SK-N-SH (cell line): ENCODE data around the gene FAM120A. TPM values are rescaled to one million over a fixed set of nuclear protein-coding genes. Genes with fewer than 3 reads are reported as not detected.

Experiments used
- CTCF ChIA-PET: fragments of 300-600, 350-600 bp; formaldehyde crosslinking; extraction: SDS; loops from one replicate; lab custom pipeline; 2021; lab: Yijun Ruan, JAX
- POLR2A ChIA-PET: fragments of 350-600 bp; sonication (Branson Sonifier 250); formaldehyde crosslinking; extraction: SDS; loops from one replicate; lab custom pipeline; 2020; ENCODE audit warnings: antibody characterized with exemption, inconsistent platforms; lab: Yijun Ruan, JAX
- DNase-seq: peaks from one replicate; pipeline ENCODE4 v3.0.0; 2012
- H2AFZ ChIP-seq: fragments of 200-600 bp; sonication (generic); 2 replicates; pipeline ENCODE4 v1.8.1; 2016; ENCODE audit warnings: antibody characterized with exemption, mild to moderate bottlenecking, low read depth
- H3F3A ChIP-seq: fragments of 200-600 bp; sonication (generic); replicated peaks from 2 replicates; pipeline ENCODE3; 2016; ENCODE audit warnings: antibody characterized with exemption, mild to moderate bottlenecking; ENCODE audit not compliant: insufficient read depth
- H3K27ac ChIP-seq, 2 experiments: fragments of 200-500 bp in 1 of 2; fragments of 200-600 bp in 1 of 2; sonication (Bioruptor generic) in 1 of 2; sonication (generic), shearing (Covaris generic) in 1 of 2; 2 replicates each; pipeline versions ENCODE4 v1.5.1 to v1.6.1; 2014 to 2016; ENCODE audit warnings: low read depth in 2 of 2, inconsistent platforms in 1 of 2, low read length in 1 of 2, mild to moderate bottlenecking in 1 of 2, mixed read lengths in 1 of 2
- H3K27me3 ChIP-seq: fragments of 200-600 bp; sonication (generic), shearing (Covaris generic); 2 replicates; pipeline ENCODE4 v1.6.1; 2016; ENCODE audit warnings: mixed run types; ENCODE audit not compliant: insufficient read depth
- H3K36me3 ChIP-seq, 2 experiments: fragments of 200-500 bp in 1 of 2; fragments of 200-600 bp in 1 of 2; sonication (Bioruptor generic) in 1 of 2; sonication (generic) in 1 of 2; replicated peaks in 1 of 2; 2 replicates each; pipeline versions ENCODE3 to v1.5.1; 2014 to 2016; ENCODE audit warnings: low read length in 1 of 2, mild to moderate bottlenecking in 1 of 2; ENCODE audit not compliant: insufficient read depth in 2 of 2, control insufficient read depth in 1 of 2
- H3K4me1 ChIP-seq, 2 experiments: fragments of 200-500 bp in 1 of 2; fragments of 200-600 bp in 1 of 2; sonication (Bioruptor generic) in 1 of 2; sonication (generic), shearing (Covaris generic) in 1 of 2; 2 replicates each; pipeline versions ENCODE4 v1.5.1 to v1.6.1; 2014 to 2016; ENCODE audit warnings: low read depth in 1 of 2, low read length in 1 of 2, mixed run types in 1 of 2; ENCODE audit not compliant: insufficient read depth in 2 of 2, control insufficient read depth in 1 of 2
- H3K4me2 ChIP-seq: fragments of 200-600 bp; sonication (generic), shearing (Covaris generic); 2 replicates; pipeline ENCODE4 v1.6.1; 2017; ENCODE audit warnings: mixed run types
- H3K4me3 ChIP-seq, 2 experiments: fragments of 200-500 bp in 1 of 2; fragments of 200-600 bp in 1 of 2; sonication (Bioruptor generic) in 1 of 2; sonication (generic), shearing (Covaris generic) in 1 of 2; 2 replicates each; pipeline versions ENCODE4 v1.5.1 to v1.8.1; 2014 to 2016; ENCODE audit warnings: low read depth in 2 of 2, inconsistent platforms in 1 of 2, low read length in 1 of 2, mild to moderate bottlenecking in 1 of 2, mixed read lengths in 1 of 2, moderate library complexity in 1 of 2
- H3K79me2 ChIP-seq: fragments of 200-600 bp; sonication (generic); 2 replicates; pipeline ENCODE4 v1.8.1; 2017; ENCODE audit warnings: mild to moderate bottlenecking; ENCODE audit not compliant: insufficient read depth
- H3K9ac ChIP-seq: fragments of 200-600 bp; sonication (generic); 2 replicates; pipeline ENCODE4 v1.6.1; 2017; ENCODE audit warnings: mixed run types
- H3K9me2 ChIP-seq: fragments of 200-600 bp; sonication (generic); 2 replicates; pipeline ENCODE4 v1.6.1; 2017; ENCODE audit warnings: mixed run types
- H3K9me3 ChIP-seq: fragments of 200-600 bp; sonication (generic); 2 replicates; pipeline ENCODE4 v1.6.1; 2017; ENCODE audit warnings: mixed run types, mild to moderate bottlenecking, moderate library complexity
- H4K20me1 ChIP-seq: fragments of 200-600 bp; sonication (generic); 2 replicates; pipeline ENCODE4 v1.6.1; 2017; ENCODE audit warnings: mild to moderate bottlenecking, mixed run types; ENCODE audit not compliant: insufficient read depth
- EP300 ChIP-seq, 2 experiments: IDR thresholded peaks; 2 replicates each; pipeline versions ENCODE4 v1.4.0 to v1.6.1; 2012; ENCODE audit warnings: borderline replicate concordance in 1 of 2, low read depth in 1 of 2, low read length in 1 of 2
- FOSL2 ChIP-seq: IDR thresholded peaks from 2 replicates; pipeline ENCODE4 v1.4.0; 2012; ENCODE audit warnings: low read depth, mild to moderate bottlenecking, moderate library complexity, borderline replicate concordance
- GATA2 ChIP-seq: sonication (generic); formaldehyde crosslinking; IDR thresholded peaks from 2 replicates; pipeline ENCODE4 v1.5.0; 2020; ENCODE audit warnings: mild to moderate bottlenecking, missing genetic modification reagents
- IRF3 ChIP-seq: fragments of 150-350 bp; IDR thresholded peaks from 2 replicates; pipeline ENCODE4 v1.6.1; 2016; ENCODE audit warnings: mild to moderate bottlenecking, low read depth, low read length
- NFIC ChIP-seq: IDR thresholded peaks from 2 replicates; pipeline ENCODE4 v1.4.0; 2012; ENCODE audit warnings: borderline replicate concordance
- NRF1 ChIP-seq: IDR thresholded peaks from 2 replicates; pipeline ENCODE4 v1.6.1; 2012; ENCODE audit warnings: low read depth, mild to moderate bottlenecking, low read length
- POLR2AphosphoS5 ChIP-seq: IDR thresholded peaks from 2 replicates; pipeline ENCODE4 v1.6.1; 2012; ENCODE audit warnings: low read depth, low read length
- RAD21 ChIP-seq: IDR thresholded peaks from 2 replicates; pipeline ENCODE4 v1.6.1; 2012; ENCODE audit warnings: mild to moderate bottlenecking, low read length
- RCOR1 ChIP-seq: fragments of 150-350 bp; IDR thresholded peaks from 2 replicates; pipeline ENCODE4 v1.6.1; 2017; ENCODE audit warnings: antibody characterized with exemption, low read length
- REST ChIP-seq: IDR thresholded peaks from 2 replicates; pipeline ENCODE4 v1.6.1; 2012; ENCODE audit warnings: mild to moderate bottlenecking, low read depth, low read length, moderate library complexity
- RFX5 ChIP-seq: IDR thresholded peaks from 2 replicates; pipeline ENCODE4 v1.6.1; 2012; ENCODE audit warnings: mild to moderate bottlenecking, improper control_type of control experiment, low read length
- RXRA ChIP-seq: IDR thresholded peaks from 2 replicates; pipeline ENCODE4 v1.4.0; 2012; ENCODE audit warnings: low read depth, mild to moderate bottlenecking, borderline replicate concordance
- SIN3A ChIP-seq: IDR thresholded peaks from 2 replicates; pipeline ENCODE4 v1.6.1; 2012; ENCODE audit warnings: low read depth, mild to moderate bottlenecking, low read length, moderate library complexity, borderline replicate concordance
- SMC3 ChIP-seq: IDR thresholded peaks from 2 replicates; pipeline ENCODE4 v1.6.1; 2012; ENCODE audit warnings: low read depth, low read length, improper control_type of control experiment
- TCF12 ChIP-seq: IDR thresholded peaks from 2 replicates; pipeline ENCODE4 v1.4.0; 2012
- TEAD4 ChIP-seq: IDR thresholded peaks from 2 replicates; pipeline ENCODE4 v1.4.0; 2012; ENCODE audit warnings: mild to moderate bottlenecking, borderline replicate concordance; ENCODE audit not compliant: insufficient read depth
- USF2 ChIP-seq: fragments of 150-350 bp; IDR thresholded peaks from 2 replicates; pipeline ENCODE4 v1.6.1; 2017; ENCODE audit warnings: antibody characterized with exemption, low read length, low read depth, borderline replicate concordance
- ZBTB33 ChIP-seq: IDR thresholded peaks from 2 replicates; pipeline ENCODE4 v1.4.0; 2012; ENCODE audit warnings: low read depth, borderline replicate concordance
- WGBS: methylation state at CpG from one replicate; pipeline ENCODE4 v1.1.6; 2017; ENCODE audit warnings: low lambda C conversion rate; 5-methylcytosine and 5-hydroxymethylcytosine counted together
- polyA plus RNA-seq, 3 experiments: library from polyadenylated mRNA; depleted of rRNA; stranded (reverse); fragments of >200 nt; gene quantifications; 2 replicates each; pipeline ENCODE4 v1.2.3, GENCODE V29; 2012

The FAM120A gene
- polyA plus RNA-seq, 1 of the 3 experiments (the other 2 are of a cell fraction) = 58.6 TPM

- no peak overlapping the region for H3K9ac ChIP-seq
- DNase-seq = no peak
- TF ChIP-seq REST = no peak
- no peak for TF ChIP-seq TEAD4
- no peak for TF ChIP-seq RAD21
- TF ChIP-seq ZBTB33 = no peak
- no peak for TF ChIP-seq SIN3A
- TF ChIP-seq POLR2AphosphoS5 = no peak
- TF ChIP-seq FOSL2 = no peak
- no peak for TF ChIP-seq RXRA
- TF ChIP-seq GATA2 (CRISPR knock-in tag) = no peak
- no peak for TF ChIP-seq IRF3
- no peak for TF ChIP-seq TCF12
- TF ChIP-seq NRF1 = no peak
- no peak for TF ChIP-seq RFX5
- no peak for TF ChIP-seq RCOR1
- TF ChIP-seq NFIC = no peak
- no peak for TF ChIP-seq EP300 (IDR thresholded peaks at IDR 0.05; ENCODE audit: borderline replicate concordance in 1 of 2, low read depth in 1 of 2, low read length in 1 of 2)
- no peak for TF ChIP-seq SMC3
- TF ChIP-seq USF2 = no peak
- peaks cover 86% of the 10 kb centered on the region for H3K79me2 ChIP-seq
- peaks cover 0 to 29% of the 10 kb centered on the region in 2 experiments; a peak in 1 of 4 replicates for H3K4me1 ChIP-seq
- H3K36me3 ChIP-seq = no peaks in the 10 kb centered on the region
- ChIA-PET CTCF (no interaction called here), POLR2A (no interaction called here)
- WGBS = 95% methylated on average over 4 of the region's 4 CpGs
- H3K9me2 ChIP-seq = no peaks in the 10 kb centered on the region
- no peak overlapping the region for H3K4me3 ChIP-seq
- H3K4me2 ChIP-seq = no peak overlapping the region
- no peaks in the 10 kb centered on the region for H3F3A ChIP-seq
- peaks cover 69% of the 10 kb centered on the region for H4K20me1 ChIP-seq
- 0 out of 2 replicates have a peak, but pooled peaks cover 5% of the 10 kb centered on the region for H3K9me3 ChIP-seq
- no peaks in the 10 kb centered on the region for H3K27me3 ChIP-seq
- H2AFZ ChIP-seq = no peak overlapping the region
- H3K27ac ChIP-seq = no peak overlapping the region
Measured at GRCh38 chr9:93585695-93586094, 134.2 kb downstream of the FAM120A start.
